ENCODE results near the gene AGAP1.

DNA sequence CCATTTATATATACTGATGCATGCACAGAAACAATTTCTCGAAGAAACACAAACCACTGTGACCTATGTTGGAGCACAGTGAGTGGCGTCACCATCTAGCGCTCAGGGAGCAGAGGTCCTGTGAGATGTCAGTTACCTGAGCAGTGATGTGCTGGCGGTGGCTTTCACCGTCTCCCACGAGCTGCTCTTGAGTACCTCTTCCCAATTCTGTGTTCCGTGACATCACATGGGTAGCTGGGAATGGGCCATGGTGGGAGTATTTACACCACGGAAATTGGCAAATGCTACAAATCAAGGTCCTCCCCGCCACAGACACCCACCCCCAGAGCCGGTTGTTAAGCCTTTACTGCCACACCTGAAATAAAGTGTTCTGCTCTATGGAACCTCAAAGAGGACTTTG, 650.0 kb downstream of the AGAP1 start:
- no peak for TF ChIP-seq CTCF (IDR thresholded peaks at IDR 0.05)
- no peak for TF ChIP-seq EP300 (IDR thresholded peaks at IDR 0.05)
- TF ChIP-seq POLR2A (IDR thresholded peaks at IDR 0.05), result no peak
